Activated CD4-positive, alpha-beta T cell treated with anti-CD3 and anti-CD28 coated beads, Interleukin-2, Interleukin-4, amounts not matched to agents 100 ng/mL and 50 ng/mL, durations not matched to agents 16 hours and 8 hours (primary cell): Measurements from ENCODE around the gene FSD1L.

ENCODE experiments used
- DNase-seq: peaks from one replicate; pipeline ENCODE4 v3.0.0-alpha.2; 2020; ENCODE audit warnings: low spot score

The FSD1L gene

GRCh38 chr9:105436783-105437182 is 11.1 kb upstream of the FSD1L start:
- no peak for DNase-seq

GRCh38 chr9:105437704-105438103 is 10.1 kb upstream of the FSD1L start:
- DNase-seq = peak; percentile 12

GRCh38 chr9:105438141-105438806 is 9.6 kb upstream of the FSD1L start:
- DNase-seq = no peak

- no peak for DNase-seq
Measured at GRCh38 chr9:105439428-105439827, 8.4 kb upstream of the FSD1L start.

- no peak for DNase-seq
Measured at GRCh38 chr9:105441616-105442160, 6.1 kb upstream of the FSD1L start.

- DNase-seq = no peak
Measured at GRCh38 chr9:105443121-105443520, 4.7 kb upstream of the FSD1L start.

- no peak for DNase-seq
Measured at GRCh38 chr9:105444130-105444529, 3.7 kb upstream of the FSD1L start.

- no peak for DNase-seq
Measured at GRCh38 chr9:105445203-105445881, 2.5 kb upstream of the FSD1L start.

GRCh38 chr9:105447386-105447813 is 434 bp upstream of the FSD1L start:
- no peak for DNase-seq

- DNase-seq = no peak
Measured at GRCh38 chr9:105449081-105449480, 1.2 kb downstream of the FSD1L start.

GRCh38 chr9:105452185-105452584 is 4.4 kb downstream of the FSD1L start:
- no peak for DNase-seq

- DNase-seq = no peak
Measured at GRCh38 chr9:105455836-105456475, 8.1 kb downstream of the FSD1L start.

GRCh38 chr9:105457560-105458294 is 9.9 kb downstream of the FSD1L start:
- DNase-seq = no peak

GRCh38 chr9:105458404-105458803 is 10.6 kb downstream of the FSD1L start:
- no peak for DNase-seq

- DNase-seq = no peak
Measured at GRCh38 chr9:105459336-105459735, 11.5 kb downstream of the FSD1L start.

GRCh38 chr9:105466898-105467455 is 19.1 kb downstream of the FSD1L start:
- no peak for DNase-seq

GRCh38 chr9:105468875-105469274 is 21.0 kb downstream of the FSD1L start:
- DNase-seq = no peak

GRCh38 chr9:105473221-105473620 is 25.4 kb downstream of the FSD1L start:
- DNase-seq = no peak

GRCh38 chr9:105475302-105475701 is 27.5 kb downstream of the FSD1L start:
- DNase-seq = no peak

GRCh38 chr9:105479846-105480245 is 32.0 kb downstream of the FSD1L start:
- no peak for DNase-seq

- DNase-seq = no peak
Measured at GRCh38 chr9:105483618-105484017, 35.8 kb downstream of the FSD1L start.

- no peak for DNase-seq
Measured at GRCh38 chr9:105484226-105484625, 36.4 kb downstream of the FSD1L start.
